ENCODE results near the gene TGFB2. TPM values are rescaled to one million over a fixed set of nuclear protein-coding genes. Genes with fewer than 3 reads are reported as not detected.

The TGFB2 gene
- total RNA-seq, 3 donors from 2014 or later (not counting 1 experiment from before 2014, with no cell fraction given), result 0.07 TPM; not detected in 2

GRCh38 chr1:218402786-218403120, 57.6 kb downstream of the TGFB2 start:
- intact Hi-C loops (cut with micrococcal nuclease), result no loop called here
- Histone ChIP-seq H3K36me3 (ENCODE audit: control insufficient read depth, insufficient read depth, low read length) (no peaks in the 10 kb centered on the region), H3K4me1 (ENCODE audit: control insufficient read depth, insufficient read depth, low read length) (no peaks in the 10 kb centered on the region), H3K27me3 (ENCODE audit: control insufficient read depth, insufficient read depth, low read length) (no peaks in the 10 kb centered on the region), H3K9me3 (ENCODE audit: control insufficient read depth, insufficient read depth, low read length) (no peaks in the 10 kb centered on the region), H3K27ac (ENCODE audit: low read length) (no peak overlapping the region), H3K4me3 (ENCODE audit: low read length) (no peak overlapping the region)
- ATAC-seq, result no peak
- no peak for TF ChIP-seq CTCF (IDR thresholded peaks at IDR 0.05)
- H3K4me1 Mint-ChIP-seq, result no peaks in the 10 kb centered on the region
- WGBS (ENCODE audit: insufficient coverage), result 85% methylated on average over 7 of the region's 7 CpGs
- no peak overlapping the region for H3K27ac Mint-ChIP-seq
- DNase-seq, result no peak
- H3K4me3 Mint-ChIP-seq, result no peak overlapping the region
- H3K27me3 Mint-ChIP-seq (ENCODE audit: low read depth in 2 of 2), result no peaks in the 10 kb centered on the region
- no peaks in the 10 kb centered on the region for H3K36me3 Mint-ChIP-seq
- H3K9me3 Mint-ChIP-seq, result peaks cover 2 to 4% of the 10 kb centered on the region in 2 donors

GRCh38 chr1:218403300-218403699, 58.2 kb downstream of the TGFB2 start:
- Histone ChIP-seq H3K27me3 (ENCODE audit: control insufficient read depth, insufficient read depth, low read length) (no peaks in the 10 kb centered on the region), H3K27ac (ENCODE audit: low read length) (no peak overlapping the region), H3K4me1 (ENCODE audit: control insufficient read depth, insufficient read depth, low read length) (no peaks in the 10 kb centered on the region), H3K9me3 (ENCODE audit: control insufficient read depth, insufficient read depth, low read length) (no peaks in the 10 kb centered on the region), H3K36me3 (ENCODE audit: control insufficient read depth, insufficient read depth, low read length) (no peaks in the 10 kb centered on the region), H3K4me3 (ENCODE audit: low read length) (no peak overlapping the region)
- no peaks in the 10 kb centered on the region for H3K27me3 Mint-ChIP-seq (ENCODE audit: low read depth in 2 of 2)
- TF ChIP-seq CTCF (IDR thresholded peaks at IDR 0.05), result no peak
- no peak overlapping the region for H3K27ac Mint-ChIP-seq
- no peaks in the 10 kb centered on the region for H3K36me3 Mint-ChIP-seq
- no peak overlapping the region for H3K4me3 Mint-ChIP-seq
- no peaks in the 10 kb centered on the region for H3K4me1 Mint-ChIP-seq
- ATAC-seq (no peak), DNase-seq (no peak)
- 90% methylated on average over 7 of the region's 7 CpGs for WGBS (ENCODE audit: insufficient coverage)
- peaks cover 2 to 4% of the 10 kb centered on the region in 2 donors for H3K9me3 Mint-ChIP-seq
- intact Hi-C loops (cut with micrococcal nuclease), result no loop called here

- Histone ChIP-seq H3K36me3 (ENCODE audit: control insufficient read depth, insufficient read depth, low read length) (no peaks in the 10 kb centered on the region), H3K27me3 (ENCODE audit: control insufficient read depth, insufficient read depth, low read length) (no peaks in the 10 kb centered on the region), H3K9me3 (ENCODE audit: control insufficient read depth, insufficient read depth, low read length) (no peaks in the 10 kb centered on the region), H3K27ac (ENCODE audit: low read length) (no peak overlapping the region), H3K4me3 (ENCODE audit: low read length) (no peak overlapping the region), H3K4me1 (ENCODE audit: control insufficient read depth, insufficient read depth, low read length) (no peaks in the 10 kb centered on the region)
- no peak overlapping the region for H3K4me3 Mint-ChIP-seq
- no peaks in the 10 kb centered on the region for H3K36me3 Mint-ChIP-seq
- DNase-seq (no peak), ATAC-seq (no peak)
- H3K9me3 Mint-ChIP-seq, result peaks cover 2 to 4% of the 10 kb centered on the region in 2 donors
- H3K4me1 Mint-ChIP-seq, result no peaks in the 10 kb centered on the region
- no peak for TF ChIP-seq CTCF (IDR thresholded peaks at IDR 0.05)
- no peak overlapping the region for H3K27ac Mint-ChIP-seq
- H3K27me3 Mint-ChIP-seq (ENCODE audit: low read depth in 2 of 2), result no peaks in the 10 kb centered on the region
- 33% methylated on average over 1 of the region's 1 CpG for WGBS (ENCODE audit: insufficient coverage)
- intact Hi-C loops (cut with micrococcal nuclease), result no loop called here
These were observed 62.5 kb downstream of the TGFB2 start for GRCh38 chr1:218407630-218408029.

- Mint-ChIP-seq H3K36me3 (no peaks in the 10 kb centered on the region), H3K4me3 (no peak overlapping the region), H3K9me3 (peaks cover 2 to 4% of the 10 kb centered on the region in 2 donors), H3K27me3 (ENCODE audit: low read depth in 2 of 2) (no peaks in the 10 kb centered on the region), H3K27ac (no peak overlapping the region), H3K4me1 (no peaks in the 10 kb centered on the region)
- no peak overlapping the region for H3K4me3 ChIP-seq (ENCODE audit: low read length)
- no peaks in the 10 kb centered on the region for H3K4me1 ChIP-seq (ENCODE audit: control insufficient read depth, insufficient read depth, low read length)
- H3K9me3 ChIP-seq (ENCODE audit: control insufficient read depth, insufficient read depth, low read length), result no peaks in the 10 kb centered on the region
- 99% methylated on average over 5 of the region's 6 CpGs for WGBS (ENCODE audit: insufficient coverage)
- H3K36me3 ChIP-seq (ENCODE audit: control insufficient read depth, insufficient read depth, low read length), result no peaks in the 10 kb centered on the region
- intact Hi-C loops (cut with micrococcal nuclease), result no loop called here
- ATAC-seq (no peak), DNase-seq (no peak)
- H3K27ac ChIP-seq (ENCODE audit: low read length), result no peak overlapping the region
- no peaks in the 10 kb centered on the region for H3K27me3 ChIP-seq (ENCODE audit: control insufficient read depth, insufficient read depth, low read length)
- TF ChIP-seq CTCF (IDR thresholded peaks at IDR 0.05), result no peak
These were observed 63.0 kb downstream of the TGFB2 start for GRCh38 chr1:218408135-218408534.
